Measurements from ENCODE around the gene KCNJ15. TPM values are rescaled to one million over a fixed set of nuclear protein-coding genes. Genes with fewer than 3 reads are reported as not detected.

The KCNJ15 gene
- total and polyA plus RNA-seq, 8 donors, result 54.1 to 103 (median 80.7) TPM

- intact Hi-C loops (cut with DNase I), result loop anchor here in 1 of 2 donors (5.0 kb wide), 1 partner anchor 189 kb away; no protein-coding TSS in a partner anchor
- Histone ChIP-seq H3K9me3 (no peaks in the 10 kb centered on the region), H3K4me1 (peaks cover 18 to 30% of the 10 kb centered on the region in 2 donors), H3K27me3 (no peaks in the 10 kb centered on the region), H3K27ac (peak overlapping the region in 1 of 2 donors; percentile 33), H3K36me3 (no peaks in the 10 kb centered on the region), H3K4me3 (no peak overlapping the region)
- TF ChIP-seq CTCF (IDR thresholded peaks at IDR 0.05), result peak; percentile 94 to 95
- DNase-seq, result peak; percentile 68 to 97 (median 81)
- peak; percentile 79 for ATAC-seq
Observed at GRCh38 chr21:38355992-38356781, 99.4 kb downstream of the KCNJ15 start.

Other genes with a start within 250 kb of the KCNJ15 start
- 10 to 100 TPM; 21.7 to 27.6 TPM for gene ERG, start 241.5 kb downstream of the KCNJ15 start, total RNA-seq
- 10 to 100 TPM; 35.5 to 48.1 (median 39.3) TPM for gene ERG, start 241.5 kb downstream of the KCNJ15 start, polyA plus RNA-seq (ENCODE audit: insufficient read length in 6 of 6)

All from left lung (tissue), 10 donors.